HG02973 (cell line): ENCODE measurements around the gene PARM1.

Source experiments
- ATAC-seq: cut with Tn5 transposase; IDR thresholded peaks from one replicate; pipeline ENCODE4 v1.9.1; 2021; ENCODE audit warnings: moderate library complexity; ENCODE audit not compliant: unreplicated experiment

The PARM1 gene

GRCh38 chr4:74932832-74933561, at the start of gene PARM1:
TSS of gene PARM1 (plus strand) at chr4:74933116. CDS start at chr4:74933328, 212 bp downstream.
- peak; percentile 76 for ATAC-seq

- ATAC-seq = no peak
These were observed 48.6 kb upstream of the PARM1 start for GRCh38 chr4:74884266-74884665.

- ATAC-seq = no peak
These were observed 46.4 kb upstream of the PARM1 start for GRCh38 chr4:74886484-74886883.

- no peak for ATAC-seq
These were observed 42.6 kb upstream of the PARM1 start for GRCh38 chr4:74890341-74890740.

GRCh38 chr4:74891037-74891436, 41.9 kb upstream of the PARM1 start:
- no peak for ATAC-seq

GRCh38 chr4:74893171-74893570, 39.7 kb upstream of the PARM1 start:
- ATAC-seq = no peak

- ATAC-seq = no peak
These were observed 36.3 kb upstream of the PARM1 start for GRCh38 chr4:74896595-74896994.

GRCh38 chr4:74897386-74897785, 35.5 kb upstream of the PARM1 start:
- no peak for ATAC-seq

GRCh38 chr4:74900862-74901261, 32.1 kb upstream of the PARM1 start:
- ATAC-seq = no peak

GRCh38 chr4:74904509-74905065, 28.3 kb upstream of the PARM1 start:
- ATAC-seq = no peak

- no peak for ATAC-seq
These were observed 26.1 kb upstream of the PARM1 start for GRCh38 chr4:74906771-74907170.

GRCh38 chr4:74919783-74920182, 13.1 kb upstream of the PARM1 start:
- ATAC-seq = peak; percentile 60

- no peak for ATAC-seq
These were observed 12.2 kb upstream of the PARM1 start for GRCh38 chr4:74920704-74921103.

- no peak for ATAC-seq
These were observed 11.4 kb upstream of the PARM1 start for GRCh38 chr4:74921490-74921889.

GRCh38 chr4:74926007-74926406, 6.9 kb upstream of the PARM1 start:
- ATAC-seq = no peak

- peak; percentile 59 for ATAC-seq
These were observed 2.8 kb upstream of the PARM1 start for GRCh38 chr4:74930162-74930561.

GRCh38 chr4:74931376-74931775, 1.5 kb upstream of the PARM1 start:
- ATAC-seq = no peak

GRCh38 chr4:74932010-74932409, 906 bp upstream of the PARM1 start:
- ATAC-seq = no peak

GRCh38 chr4:74933562-74934015, 673 bp downstream of the PARM1 start:
- ATAC-seq = no peak

GRCh38 chr4:74934016-74934831, 1.3 kb downstream of the PARM1 start:
- ATAC-seq = no peak

GRCh38 chr4:74934888-74935287, 2.0 kb downstream of the PARM1 start:
- ATAC-seq = no peak

GRCh38 chr4:74941123-74941522, 8.2 kb downstream of the PARM1 start:
- no peak for ATAC-seq
